Retinal pigment epithelial cell (primary cell): ENCODE results near the gene ADIRF.
"Not testable (repeated sequence)": the region's sequence is repeated elsewhere in the genome, so short reads cannot be mapped to it uniquely, and the experiment has no call there.

Source experiments
- DNase-seq: peaks from one replicate; pipeline ENCODE4 v3.0.0-alpha.2; 2010; ENCODE audit warnings: low read depth
- H3K4me3 ChIP-seq: 2 replicates; pipeline ENCODE4 v1.5.1; 2011; ENCODE audit warnings: mild to moderate bottlenecking, low read length, control low read depth, moderate library complexity
- TF ChIP-seq, protein P1 (sequence below): conservative IDR thresholded peaks from 2 replicates; pipeline ENCODE4 v1.5.1; 2011; ENCODE audit warnings: low read depth, low read length, control low read depth, inconsistent platforms

ADIRF gene

DNA sequence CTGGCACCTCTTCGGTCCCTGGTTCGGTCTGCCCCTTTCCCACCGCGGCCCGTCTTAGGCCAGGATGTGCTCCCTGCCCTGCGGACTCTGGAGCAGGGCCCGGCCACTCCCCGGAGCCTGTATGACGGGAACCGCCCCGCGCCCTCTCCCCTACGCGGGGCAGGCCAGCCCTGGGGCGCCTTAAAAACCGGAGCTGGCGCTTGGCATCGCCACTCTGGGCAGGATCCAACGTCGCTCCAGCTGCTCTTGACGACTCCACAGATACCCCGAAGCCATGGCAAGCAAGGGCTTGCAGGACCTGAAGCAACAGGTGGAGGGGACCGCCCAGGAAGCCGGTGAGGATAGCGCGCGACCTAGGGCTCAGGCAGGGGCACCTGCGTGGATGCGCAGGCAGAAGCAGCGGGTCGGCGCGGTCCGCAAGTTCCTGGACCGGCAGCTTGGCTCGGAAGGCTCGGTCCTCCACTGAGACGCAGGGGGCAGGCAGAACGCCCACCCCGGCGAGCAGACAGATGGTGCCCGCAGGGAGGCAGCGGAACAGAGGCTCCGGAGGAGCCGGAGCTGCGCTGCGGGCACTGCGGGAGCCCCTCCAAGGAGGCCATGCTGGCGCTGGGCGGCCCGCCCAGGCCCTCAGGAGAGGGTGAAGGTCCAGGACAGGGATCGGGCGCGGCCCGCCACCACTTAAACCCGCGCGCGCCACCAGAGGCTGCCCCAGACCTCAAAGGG lies at the start of gene ADIRF:
Gene ADIRF (plus strand): TSS at position 212 of the 723 bp plus-strand sequence. CDS start 63 bp downstream, at position 275.
- no peak within 1 kb of the TSS for H3K4me3 ChIP-seq
- TF ChIP-seq, protein P1, sequence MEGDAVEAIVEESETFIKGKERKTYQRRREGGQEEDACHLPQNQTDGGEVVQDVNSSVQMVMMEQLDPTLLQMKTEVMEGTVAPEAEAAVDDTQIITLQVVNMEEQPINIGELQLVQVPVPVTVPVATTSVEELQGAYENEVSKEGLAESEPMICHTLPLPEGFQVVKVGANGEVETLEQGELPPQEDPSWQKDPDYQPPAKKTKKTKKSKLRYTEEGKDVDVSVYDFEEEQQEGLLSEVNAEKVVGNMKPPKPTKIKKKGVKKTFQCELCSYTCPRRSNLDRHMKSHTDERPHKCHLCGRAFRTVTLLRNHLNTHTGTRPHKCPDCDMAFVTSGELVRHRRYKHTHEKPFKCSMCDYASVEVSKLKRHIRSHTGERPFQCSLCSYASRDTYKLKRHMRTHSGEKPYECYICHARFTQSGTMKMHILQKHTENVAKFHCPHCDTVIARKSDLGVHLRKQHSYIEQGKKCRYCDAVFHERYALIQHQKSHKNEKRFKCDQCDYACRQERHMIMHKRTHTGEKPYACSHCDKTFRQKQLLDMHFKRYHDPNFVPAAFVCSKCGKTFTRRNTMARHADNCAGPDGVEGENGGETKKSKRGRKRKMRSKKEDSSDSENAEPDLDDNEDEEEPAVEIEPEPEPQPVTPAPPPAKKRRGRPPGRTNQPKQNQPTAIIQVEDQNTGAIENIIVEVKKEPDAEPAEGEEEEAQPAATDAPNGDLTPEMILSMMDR: no peak
- no peak for DNase-seq

DNA sequence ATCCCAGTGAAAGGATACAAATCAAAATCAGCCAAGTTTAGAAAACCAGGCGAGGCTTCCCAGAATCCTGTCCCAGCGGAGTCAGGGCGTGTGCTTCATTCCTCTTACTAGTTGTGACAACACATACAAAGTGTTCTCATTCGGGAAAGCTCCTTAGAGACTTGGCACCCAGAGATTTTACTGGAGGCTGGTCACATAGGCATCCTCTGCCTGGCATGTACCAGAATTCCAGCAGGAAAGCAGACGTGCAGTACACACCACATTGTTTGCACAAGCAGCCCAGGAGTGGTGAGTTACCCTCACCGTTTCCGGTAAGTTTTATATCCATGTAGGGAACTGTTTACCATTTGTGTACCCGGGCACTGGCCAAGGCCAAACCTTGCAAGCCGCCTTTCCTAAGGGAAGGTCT lies 45.7 kb upstream of the ADIRF start:
- no peak for DNase-seq
- no peak overlapping the region for H3K4me3 ChIP-seq
- TF ChIP-seq, protein P1: no peak

DNA sequence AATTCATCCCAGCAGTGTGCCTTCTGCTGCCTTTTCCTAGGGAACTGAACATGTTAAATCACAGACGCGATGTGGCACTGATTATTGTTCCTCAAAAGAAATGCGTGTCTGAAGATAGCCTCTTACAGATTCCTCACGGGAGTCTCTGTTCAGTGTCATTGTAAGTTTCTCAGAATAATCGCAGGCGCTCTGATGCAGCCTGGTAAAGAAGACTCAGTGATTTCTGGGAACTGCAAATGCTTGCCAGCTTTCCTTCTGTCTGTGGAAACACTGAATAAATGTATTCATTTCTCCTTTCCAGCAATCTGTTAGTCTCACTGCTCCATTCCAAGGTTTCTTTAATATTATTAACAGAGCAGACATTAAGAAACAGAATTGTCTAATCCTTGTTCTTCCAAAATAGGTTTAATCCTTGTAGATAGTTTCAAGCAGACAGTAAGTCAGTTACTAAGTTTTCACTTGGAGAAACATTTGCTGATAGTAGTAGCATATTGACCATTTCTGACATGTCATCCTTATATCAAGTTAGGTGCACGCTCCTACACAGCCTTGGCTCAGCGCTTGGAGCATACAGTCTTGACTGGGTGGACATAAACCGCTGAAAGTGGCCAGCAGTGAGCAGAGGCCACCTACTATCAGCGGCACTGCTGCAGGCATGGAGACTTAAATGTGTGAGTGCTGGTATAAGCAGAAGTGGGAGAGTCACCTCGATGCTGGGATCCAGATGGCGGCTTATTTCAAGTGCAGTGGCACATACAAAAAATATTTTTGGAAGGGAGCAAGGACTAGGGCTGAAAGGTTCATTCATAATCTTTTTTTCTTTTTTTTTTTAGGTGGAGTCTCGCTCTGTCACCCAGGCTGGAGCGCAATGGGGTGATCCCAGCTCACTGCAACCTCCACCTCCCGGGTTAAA lies 38.6 kb upstream of the ADIRF start:
- DNase-seq: no peak
- TF ChIP-seq, protein P1: no peak
- H3K4me3 ChIP-seq: no peak overlapping the region

DNA sequence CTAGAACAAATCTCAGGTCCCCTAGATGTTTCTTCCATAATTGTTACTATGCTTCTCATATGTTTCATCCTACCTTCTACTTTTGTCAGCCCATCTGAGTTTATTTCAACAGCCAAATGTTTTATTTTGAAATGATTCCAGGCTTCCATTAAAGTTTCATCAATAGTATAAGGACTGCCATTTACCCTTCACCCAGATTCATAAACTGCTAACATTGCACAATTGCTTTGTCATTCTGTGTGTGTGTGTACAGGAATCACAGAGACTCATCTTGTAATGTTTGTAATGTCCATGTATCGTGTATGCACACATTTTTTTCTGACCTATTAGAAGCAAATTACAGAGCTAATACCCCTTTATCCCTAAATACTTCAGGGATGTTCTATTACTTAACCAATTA lies 36.4 kb upstream of the ADIRF start:
- no peak overlapping the region for H3K4me3 ChIP-seq
- no peak for DNase-seq
- TF ChIP-seq, protein P1: no peak

DNA sequence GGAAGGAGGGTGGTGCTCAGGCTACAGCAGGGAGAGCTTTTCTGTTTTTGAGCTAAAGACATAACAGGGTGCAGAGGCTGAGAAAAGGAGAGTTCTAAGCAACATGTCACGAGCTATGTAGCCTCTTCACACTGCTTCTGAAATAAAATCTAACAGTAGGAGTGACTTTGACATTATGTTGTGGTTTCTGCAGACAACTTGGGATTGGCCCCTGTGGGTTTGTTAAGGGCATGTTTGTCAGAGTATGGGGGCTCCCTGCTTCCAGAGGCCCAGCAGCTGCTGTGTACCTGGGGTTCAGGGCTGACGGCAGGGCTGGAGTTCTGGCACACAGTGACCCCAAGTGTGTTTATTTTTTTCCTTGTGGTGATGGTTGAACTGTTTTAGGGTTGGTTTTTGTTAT lies 35.6 kb upstream of the ADIRF start:
- H3K4me3 ChIP-seq: no peak overlapping the region
- TF ChIP-seq, protein P1: no peak
- DNase-seq: no peak

DNA sequence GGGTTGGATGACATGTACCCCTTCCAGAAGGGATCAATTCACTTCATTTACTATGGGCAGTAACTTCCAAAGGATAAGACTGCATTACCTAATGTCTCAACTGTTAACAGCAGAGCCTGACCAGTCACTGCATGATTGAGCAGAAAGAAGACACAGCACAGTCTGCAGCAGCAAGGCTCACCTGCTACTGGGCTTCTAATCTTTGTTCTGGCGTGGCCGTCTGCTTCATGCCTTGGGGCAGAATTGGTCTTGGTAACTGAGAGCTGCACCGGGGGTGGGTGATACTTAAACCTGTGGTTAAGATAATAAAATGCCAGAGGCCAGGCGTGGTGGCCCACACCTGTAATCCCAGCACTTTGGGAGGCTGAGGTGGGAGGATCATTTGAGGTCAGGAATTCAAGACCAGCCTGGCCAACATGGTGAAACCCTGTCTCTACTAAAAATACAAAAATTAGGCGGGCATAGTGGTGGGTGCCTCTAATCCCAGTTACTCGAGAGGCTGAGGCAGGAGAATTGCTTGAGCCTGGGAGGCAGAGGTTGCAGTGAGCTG lies 34.0 kb upstream of the ADIRF start:
- H3K4me3 ChIP-seq, DNase-seq: not testable (repeated sequence)

DNA sequence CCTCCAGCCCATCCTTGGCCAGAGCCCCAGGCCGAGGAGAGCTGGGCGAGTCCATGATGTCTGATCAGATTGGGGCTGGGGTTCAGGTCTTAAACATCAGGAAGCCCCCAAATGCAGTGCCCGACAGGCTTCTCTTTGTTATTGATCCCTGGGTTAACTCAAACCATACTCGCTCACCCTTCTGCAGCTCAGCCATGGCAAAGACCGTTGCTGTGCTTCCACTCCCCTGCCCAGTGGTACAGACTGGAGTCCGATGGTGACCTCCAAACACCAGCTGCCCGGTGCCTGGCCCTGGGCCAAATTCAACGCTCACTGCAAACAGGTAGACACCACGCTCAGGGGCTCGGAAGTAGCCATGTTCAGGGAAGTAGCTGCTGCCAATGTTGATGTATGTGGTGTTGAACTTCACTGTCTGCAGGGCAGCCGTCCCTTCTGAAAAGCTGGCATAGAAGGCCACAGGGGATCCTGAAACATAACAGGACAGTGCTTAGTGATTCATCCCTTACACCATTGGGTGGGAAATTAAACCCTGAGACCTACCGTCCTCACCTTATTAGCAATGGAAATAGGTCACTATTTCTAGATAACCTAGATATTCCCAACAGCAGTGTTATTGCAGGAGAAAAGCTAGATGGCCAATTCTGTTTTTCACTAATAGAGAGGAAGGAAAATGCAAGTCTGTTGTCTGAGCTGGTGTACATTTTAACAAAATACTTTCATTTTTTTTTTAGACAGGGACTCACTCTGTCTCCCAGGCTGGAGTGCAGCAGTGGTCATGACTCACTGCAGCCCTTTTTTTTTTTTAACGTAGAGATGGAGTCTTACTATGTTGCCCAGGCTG lies 31.4 kb upstream of the ADIRF start:
- DNase-seq: no peak
- no peak overlapping the region for H3K4me3 ChIP-seq
- TF ChIP-seq, protein P1: no peak
